ENCODE results near the gene TET1. TPM values are rescaled to one million over a fixed set of nuclear protein-coding genes. Genes with fewer than 3 reads are reported as not detected.

Gene TET1
- total RNA-seq, 1 experiment from 2014 or later, result 53.4 TPM

GRCh38 chr10:68665841-68666240 is 105.7 kb downstream of the TET1 start:
- Histone ChIP-seq H3K23me2 (ENCODE audit: insufficient read length, low read depth, low read length, poor library complexity, severe bottlenecking) (no peaks in the 10 kb centered on the region), H2BK20ac (ENCODE audit: low read depth, low read length, poor library complexity, severe bottlenecking) (no peak overlapping the region), H3K4ac (ENCODE audit: low read depth, low read length) (no peak overlapping the region), H3T11ph (ENCODE audit: low read length) (no peak overlapping the region), H3K56ac (ENCODE audit: insufficient read length, low read depth, low read length) (no peak overlapping the region), H4K20me1 (ENCODE audit: control insufficient read depth, insufficient read depth, insufficient read length) (no peaks in the 10 kb centered on the region), H3K79me2 (ENCODE audit: insufficient read depth, low read length) (no peaks in the 10 kb centered on the region), H3K14ac (ENCODE audit: insufficient read depth, low read length) (no peak overlapping the region), H3K4me1 (ENCODE audit: insufficient read depth, low read length) (no peaks in the 10 kb centered on the region), H3K18ac (ENCODE audit: insufficient read length, low read depth, low read length) (no peak overlapping the region), H4K8ac (replicated peaks; ENCODE audit: insufficient read length, low read depth, low read length) (no peak overlapping the region), H3K4me2 (ENCODE audit: insufficient read depth, insufficient read length, low read length) (no peak overlapping the region), H3K79me1 (ENCODE audit: insufficient read depth, low read depth, low read length, poor library complexity, severe bottlenecking) (no peaks in the 10 kb centered on the region), H3K9me3 (ENCODE audit: control insufficient read depth, low read depth, low read length) (no peaks in the 10 kb centered on the region), H3K27ac (ENCODE audit: insufficient read length, low read depth, low read length) (no peak overlapping the region), H2AFZ (ENCODE audit: low read length) (no peak overlapping the region), H2BK5ac (ENCODE audit: insufficient read length, low read length) (no peak overlapping the region), H4K91ac (ENCODE audit: insufficient read length, low read depth, low read length) (no peak overlapping the region), H2BK120ac (ENCODE audit: low read depth, low read length, poor library complexity, severe bottlenecking) (no peak overlapping the region), H2AK5ac (ENCODE audit: insufficient read length, low read length) (no peak overlapping the region), H2BK12ac (ENCODE audit: insufficient read length, low read depth, low read length) (no peak overlapping the region), H3K23ac (ENCODE audit: insufficient read length, low read depth, low read length) (no peak overlapping the region), H3K9ac (ENCODE audit: extremely low read depth, insufficient read length, low read length) (no peak overlapping the region), H2BK15ac (ENCODE audit: low read depth, low read length) (no peak overlapping the region), H4K5ac (ENCODE audit: insufficient read length, low read depth, low read length) (no peak overlapping the region), H3K27me3 (ENCODE audit: insufficient read depth, low read length) (no peaks in the 10 kb centered on the region)
- Mint-ChIP-seq H3K27ac (no peak overlapping the region), H3K4me1 (no peaks in the 10 kb centered on the region), H3K27me3 (ENCODE audit: low read depth) (no peaks in the 10 kb centered on the region), H3K4me3 (no peak overlapping the region), H3K36me3 (ENCODE audit: insufficient read depth in 1 of 3, low read depth in 3 of 3) (peaks cover 22 to 50% (median 48%) of the 10 kb centered on the region in 3 experiments; a peak in 6 of 7 replicates), H3K9me3 (no peaks in the 10 kb centered on the region)
- no CpG with 5 or more reads among the region's 2 CpGs for WGBS (ENCODE audit: extremely low coverage, insufficient read length, low lambda C conversion rate)
- DNase-seq, result no peak
- TF ChIP-seq CTCF (conservative IDR thresholded peaks at IDR 0.05), result no peak
